ENCODE data around the gene OR13J1.

DNA sequence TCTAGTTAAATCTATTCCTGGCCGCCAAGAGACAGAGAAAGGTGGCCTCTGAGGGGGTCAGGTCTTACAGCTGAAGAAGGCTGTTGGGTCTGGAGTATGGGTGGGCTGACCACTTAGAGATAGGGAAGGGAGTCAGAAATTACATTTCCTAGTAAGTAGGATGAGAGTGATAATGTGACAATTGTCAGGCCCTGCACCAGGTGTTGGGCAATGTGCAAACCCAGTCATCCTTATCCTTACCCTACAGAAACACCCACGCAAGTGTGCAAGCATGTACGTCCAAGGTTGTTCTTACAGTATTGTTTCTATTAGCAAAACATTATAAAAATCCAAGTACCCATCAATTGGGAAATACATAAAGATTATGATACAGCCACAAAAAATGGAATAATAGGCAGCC, 48.6 kb upstream of the OR13J1 start:
- TF ChIP-seq, protein P1, sequence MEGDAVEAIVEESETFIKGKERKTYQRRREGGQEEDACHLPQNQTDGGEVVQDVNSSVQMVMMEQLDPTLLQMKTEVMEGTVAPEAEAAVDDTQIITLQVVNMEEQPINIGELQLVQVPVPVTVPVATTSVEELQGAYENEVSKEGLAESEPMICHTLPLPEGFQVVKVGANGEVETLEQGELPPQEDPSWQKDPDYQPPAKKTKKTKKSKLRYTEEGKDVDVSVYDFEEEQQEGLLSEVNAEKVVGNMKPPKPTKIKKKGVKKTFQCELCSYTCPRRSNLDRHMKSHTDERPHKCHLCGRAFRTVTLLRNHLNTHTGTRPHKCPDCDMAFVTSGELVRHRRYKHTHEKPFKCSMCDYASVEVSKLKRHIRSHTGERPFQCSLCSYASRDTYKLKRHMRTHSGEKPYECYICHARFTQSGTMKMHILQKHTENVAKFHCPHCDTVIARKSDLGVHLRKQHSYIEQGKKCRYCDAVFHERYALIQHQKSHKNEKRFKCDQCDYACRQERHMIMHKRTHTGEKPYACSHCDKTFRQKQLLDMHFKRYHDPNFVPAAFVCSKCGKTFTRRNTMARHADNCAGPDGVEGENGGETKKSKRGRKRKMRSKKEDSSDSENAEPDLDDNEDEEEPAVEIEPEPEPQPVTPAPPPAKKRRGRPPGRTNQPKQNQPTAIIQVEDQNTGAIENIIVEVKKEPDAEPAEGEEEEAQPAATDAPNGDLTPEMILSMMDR (IDR thresholded peaks at IDR 0.05): no peak
- TF ChIP-seq POLR2A (IDR thresholded peaks at IDR 0.05) (no peak), EP300 (IDR thresholded peaks at IDR 0.05) (no peak)
